ENCODE results near the gene GJB3. TPM values are rescaled to one million over a fixed set of nuclear protein-coding genes. Genes with fewer than 3 reads are reported as not detected.
"Not testable (repeated sequence)": the region's sequence is repeated elsewhere in the genome, so short reads cannot be mapped to it uniquely, and the experiment has no call there.

The GJB3 gene
- total RNA-seq, 4 donors from 2014 or later: 204 to 314 (median 239) TPM

GRCh38 chr1:34796990-34797389 is 16.0 kb downstream of the GJB3 start:
- intact Hi-C loops (cut with DNase I; ENCODE audit: low total_unique reads): no loop called here
- H3K4me3 ChIP-seq (ENCODE audit: low read depth, poor library complexity, severe bottlenecking): no peak overlapping the region
- 80 to 92% methylated on average over 6 of the region's 6 CpGs for WGBS, 2 donors
- DNase-seq (ENCODE audit: low spot score in 2 of 2): no peak
- TF ChIP-seq POLR2A (IDR thresholded peaks at IDR 0.05) (no peak), CTCF (IDR thresholded peaks at IDR 0.05) (no peak)

GRCh38 chr1:34800214-34800613 is 19.2 kb downstream of the GJB3 start:
- intact Hi-C loops (cut with DNase I; ENCODE audit: low total_unique reads): no loop called here
- no peak for TF ChIP-seq POLR2A (IDR thresholded peaks at IDR 0.05)
- TF ChIP-seq CTCF (IDR thresholded peaks at IDR 0.05): no peak
- WGBS, 2 donors: 71 to 91% methylated on average over 6 of the region's 6 CpGs
- no peak overlapping the region for H3K4me3 ChIP-seq (ENCODE audit: low read depth, poor library complexity, severe bottlenecking)
- DNase-seq (ENCODE audit: low spot score in 2 of 2): no peak

GRCh38 chr1:34803770-34804169 is 22.8 kb downstream of the GJB3 start:
- H3K4me3 ChIP-seq (ENCODE audit: low read depth, poor library complexity, severe bottlenecking): no peak overlapping the region
- intact Hi-C loops (cut with DNase I; ENCODE audit: low total_unique reads): no loop called here
- no peak for DNase-seq (ENCODE audit: low spot score in 2 of 2)
- WGBS, 2 donors: 97 to 98% methylated on average over 3 of the region's 3 CpGs
- no peak for TF ChIP-seq POLR2A (IDR thresholded peaks at IDR 0.05)
- TF ChIP-seq CTCF (IDR thresholded peaks at IDR 0.05): no peak

- WGBS, 2 donors: 53 to 54% methylated on average over 3 of the region's 3 CpGs
These were observed 25.4 kb downstream of the GJB3 start for GRCh38 chr1:34806396-34806795.

GRCh38 chr1:34808051-34808810 is 27.2 kb downstream of the GJB3 start:
- H3K4me3 ChIP-seq (ENCODE audit: low read depth, poor library complexity, severe bottlenecking): no peak overlapping the region
- 59 to 80% methylated on average over 9 of the region's 9 CpGs for WGBS, 2 donors
- TF ChIP-seq CTCF (IDR thresholded peaks at IDR 0.05): no peak
- TF ChIP-seq POLR2A (IDR thresholded peaks at IDR 0.05): no peak
- no peak for DNase-seq (ENCODE audit: low spot score in 2 of 2)
- intact Hi-C loops (cut with DNase I; ENCODE audit: low total_unique reads): no loop called here

More at GRCh38 chr1:34806396-34806795, 25.4 kb downstream of the GJB3 start:
- TF ChIP-seq POLR2A (IDR thresholded peaks at IDR 0.05): no peak
- no peak for TF ChIP-seq CTCF (IDR thresholded peaks at IDR 0.05)
- DNase-seq (ENCODE audit: low spot score in 2 of 2): no peak
- H3K4me3 ChIP-seq (ENCODE audit: low read depth, poor library complexity, severe bottlenecking): no peak overlapping the region
- intact Hi-C loops (cut with DNase I; ENCODE audit: low total_unique reads): no loop called here

GRCh38 chr1:34810781-34811180 is 29.8 kb downstream of the GJB3 start:
- H3K4me3 ChIP-seq (ENCODE audit: low read depth, poor library complexity, severe bottlenecking); DNase-seq (ENCODE audit: low spot score in 2 of 2); intact Hi-C loops (cut with DNase I; ENCODE audit: low total_unique reads): not testable (repeated sequence)
- 95 to 97% methylated on average over 3 of the region's 3 CpGs for WGBS, 2 donors

Measured in lower leg skin (tissue), 4 donors.